SHP77 (cell line): Measurements from ENCODE around the gene HEPACAM2.

Experiments used
- DNase-seq, 2 experiments: peaks; one replicate each; lab custom pipeline; 2025; lab: John Stamatoyannopoulos, UW

The HEPACAM2 gene

GRCh38 chr7:93226310-93226709 lies at the start of gene HEPACAM2:
TSS of gene HEPACAM2 (minus strand) at chr7:93226469.
- peak; percentile 74 to 79 for DNase-seq

- DNase-seq, result no peak
These were observed 39.0 kb upstream of the HEPACAM2 start for GRCh38 chr7:93265220-93265619.

- DNase-seq, result no peak
These were observed 36.3 kb upstream of the HEPACAM2 start for GRCh38 chr7:93262535-93262934.

- no peak for DNase-seq
These were observed 32.4 kb upstream of the HEPACAM2 start for GRCh38 chr7:93258661-93259060.

GRCh38 chr7:93249491-93250148 lies 23.4 kb upstream of the HEPACAM2 start:
- DNase-seq, result no peak

- DNase-seq, result no peak
These were observed 19.5 kb upstream of the HEPACAM2 start for GRCh38 chr7:93245525-93246432.

GRCh38 chr7:93242106-93242505 lies 15.8 kb upstream of the HEPACAM2 start:
- no peak for DNase-seq

GRCh38 chr7:93239824-93240223 lies 13.6 kb upstream of the HEPACAM2 start:
- no peak for DNase-seq

- DNase-seq, result no peak
These were observed 12.5 kb upstream of the HEPACAM2 start for GRCh38 chr7:93238748-93239147.

- DNase-seq, result no peak
These were observed 11.9 kb upstream of the HEPACAM2 start for GRCh38 chr7:93238131-93238530.

- DNase-seq, result no peak
These were observed 9.3 kb upstream of the HEPACAM2 start for GRCh38 chr7:93235541-93235940.

- DNase-seq, result no peak
These were observed 6.4 kb upstream of the HEPACAM2 start for GRCh38 chr7:93232673-93233018.

- DNase-seq, result peak; percentile 94 to 97
These were observed 5.8 kb upstream of the HEPACAM2 start, which contains the start of gene VPS50 for GRCh38 chr7:93231799-93232672. TSS of gene VPS50 (plus strand) at chr7:93232366. CDS start at chr7:93232468, 102 bp downstream.

GRCh38 chr7:93231259-93231658 lies 5.0 kb upstream of the HEPACAM2 start:
- DNase-seq, result no peak

GRCh38 chr7:93228302-93228701 lies 2.0 kb upstream of the HEPACAM2 start:
- DNase-seq, result peak; percentile 53 to 59

- no peak for DNase-seq
These were observed 6.4 kb downstream of the HEPACAM2 start for GRCh38 chr7:93219868-93220267.

GRCh38 chr7:93218997-93219827 lies 7.1 kb downstream of the HEPACAM2 start:
- no peak for DNase-seq

GRCh38 chr7:93212881-93213280 lies 13.4 kb downstream of the HEPACAM2 start:
- DNase-seq, result no peak

- no peak for DNase-seq
These were observed 14.9 kb downstream of the HEPACAM2 start for GRCh38 chr7:93211228-93211818.

- no peak for DNase-seq
These were observed 21.2 kb downstream of the HEPACAM2 start for GRCh38 chr7:93205046-93205445.

GRCh38 chr7:93203496-93203895 lies 22.8 kb downstream of the HEPACAM2 start:
- DNase-seq, result no peak
